PC-9 (cell line): Measurements from ENCODE around the gene ASTN2. TPM values are rescaled to one million over a fixed set of nuclear protein-coding genes. Genes with fewer than 3 reads are reported as not detected.

ENCODE experiments used
- BruUV-seq: library from RNA; stranded (reverse); fragments of 400-500 nt; replicated peaks from 2 replicates; lab custom pipeline; 2021; lab: Mats Ljungman, UMichigan
- CTCF ChIA-PET: fragments of 300-600 bp; sonication (Branson Sonifier 250); formaldehyde crosslinking; loops from one replicate; lab custom pipeline; 2022; ENCODE audit warnings: antibody characterized with exemption; lab: Charles Lee
- POLR2A ChIA-PET: fragments of 300-600 bp; sonication (Branson Sonifier 250); formaldehyde crosslinking; loops from one replicate; lab custom pipeline; 2022; ENCODE audit warnings: antibody characterized with exemption; ENCODE audit not compliant: unreplicated experiment; lab: Charles Lee
- DNase-seq, 2 experiments: peaks; one replicate each; pipeline versions ENCODE4 v3.0.0 to v3.0.0-alpha.2; 2015 to 2022; ENCODE audit warnings: mixed read lengths in 1 of 2
- H2AFZ ChIP-seq: fragments of 200-600 bp; sonication (generic); 2 replicates; pipeline ENCODE4 v1.8.1; 2017; ENCODE audit warnings: antibody characterized with exemption
- H3F3A ChIP-seq: fragments of 200-600 bp; sonication (generic); 2 replicates; pipeline ENCODE4 v1.8.1; 2017; ENCODE audit warnings: antibody characterized with exemption, mild to moderate bottlenecking, low read depth; ENCODE audit not compliant: insufficient read depth
- H3K27ac ChIP-seq: fragments of 200-600 bp; sonication (generic); 2 replicates; pipeline ENCODE4 v1.6.1; 2016; ENCODE audit warnings: mixed run types
- H3K27me3 ChIP-seq: fragments of 200-600 bp; sonication (generic); 2 replicates; pipeline ENCODE4 v1.6.1; 2016; ENCODE audit warnings: low read depth, mixed run types; ENCODE audit not compliant: insufficient read depth
- H3K36me3 ChIP-seq: fragments of 200-600 bp; sonication (generic); 2 replicates; pipeline ENCODE4 v1.6.1; 2016; ENCODE audit warnings: low read depth, mixed run types
- H3K4me1 ChIP-seq: fragments of 200-600 bp; sonication (generic); replicated peaks from 2 replicates; pipeline ENCODE4 v1.6.1; 2016; ENCODE audit warnings: mixed run types; ENCODE audit not compliant: insufficient read depth
- H3K4me2 ChIP-seq: fragments of 200-600 bp; sonication (generic); 2 replicates; pipeline ENCODE4 v1.6.1; 2017; ENCODE audit warnings: mixed run types
- H3K4me3 ChIP-seq: fragments of 200-600 bp; sonication (generic); 2 replicates; pipeline ENCODE4 v1.6.1; 2016; ENCODE audit warnings: mixed run types
- H3K79me2 ChIP-seq: fragments of 200-600 bp; sonication (generic); 2 replicates; pipeline ENCODE4 v1.6.1; 2017; ENCODE audit warnings: low read depth, mixed run types
- H3K9me2 ChIP-seq: fragments of 200-600 bp; sonication (generic); 2 replicates; pipeline ENCODE4 v1.8.1; 2017; ENCODE audit warnings: mild to moderate bottlenecking; ENCODE audit not compliant: insufficient read depth
- H3K9me3 ChIP-seq: fragments of 200-600 bp; sonication (generic); 2 replicates; pipeline ENCODE4 v1.8.1; 2016; ENCODE audit warnings: low read depth; ENCODE audit not compliant: insufficient read depth
- H4K20me1 ChIP-seq: fragments of 200-600 bp; sonication (generic); 2 replicates; pipeline ENCODE4 v1.8.1; 2017; ENCODE audit not compliant: insufficient read depth
- CTCF ChIP-seq: fragments of 200-600 bp; sonication (generic); conservative IDR thresholded peaks from 2 replicates; pipeline ENCODE4 v1.6.1; 2017; ENCODE audit warnings: mixed run types, antibody characterized with exemption, mild to moderate bottlenecking, moderate library complexity
- EZH2 ChIP-seq: fragments of 200-600 bp; sonication (generic); IDR thresholded peaks from 2 replicates; pipeline ENCODE4 v1.8.0; 2017; ENCODE audit warnings: antibody characterized with exemption, low read depth
- intact Hi-C: fragments of 100-400 bp; cut with micrococcal nuclease; formaldehyde crosslinking; loops from one replicate; pipeline ENCODE4 v1.10.0; 2022; ENCODE audit not compliant: unreplicated experiment
- total RNA-seq: library from RNA; stranded (reverse); gene quantifications from 2 replicates; pipeline ENCODE4 v1.2.3, GENCODE V29; 2021

ASTN2 gene
- total RNA-seq, 1 experiment from 2014 or later, result 6.2 TPM

- Histone ChIP-seq H3K9me3 (no peaks in the 10 kb centered on the region), H3K4me2 (no peak overlapping the region), H3K27me3 (0 out of 2 replicates have a peak, but pooled peaks cover 8% of the 10 kb centered on the region), H3K36me3 (no peaks in the 10 kb centered on the region), H4K20me1 (no peaks in the 10 kb centered on the region), H3K79me2 (no peaks in the 10 kb centered on the region), H3K4me1 (no peaks in the 10 kb centered on the region), H3F3A (no peaks in the 10 kb centered on the region), H2AFZ (no peak overlapping the region), H3K9me2 (no peaks in the 10 kb centered on the region), H3K27ac (no peak overlapping the region), H3K4me3 (no peak overlapping the region)
- intact Hi-C loops, result no loop called here
- DNase-seq, result no peak
- POLR2A ChIA-PET, result no interaction called here
- BruUV-seq, result no TSS peak
- CTCF ChIA-PET, result no interaction called here
- TF ChIP-seq EZH2 (no peak), CTCF (no peak)
These were observed 351.0 kb downstream of the ASTN2 start for GRCh38 chr9:117063721-117064471.

GRCh38 chr9:117060963-117061362 is 353.9 kb downstream of the ASTN2 start:
- POLR2A ChIA-PET, result no interaction called here
- Histone ChIP-seq H3K27ac (no peak overlapping the region), H3K4me3 (no peak overlapping the region), H3K36me3 (no peaks in the 10 kb centered on the region), H3K79me2 (no peaks in the 10 kb centered on the region), H2AFZ (no peak overlapping the region), H3K9me2 (no peaks in the 10 kb centered on the region), H4K20me1 (no peaks in the 10 kb centered on the region), H3K4me2 (no peak overlapping the region), H3K9me3 (no peaks in the 10 kb centered on the region), H3F3A (no peaks in the 10 kb centered on the region), H3K4me1 (no peaks in the 10 kb centered on the region), H3K27me3 (0 out of 2 replicates have a peak, but pooled peaks cover 8% of the 10 kb centered on the region)
- CTCF ChIA-PET, result no interaction called here
- BruUV-seq, result no TSS peak
- intact Hi-C loops, result no loop called here
- no peak for DNase-seq
- TF ChIP-seq EZH2 (no peak), CTCF (no peak)

- Histone ChIP-seq H3K9me2 (no peaks in the 10 kb centered on the region), H3K36me3 (no peaks in the 10 kb centered on the region), H3F3A (no peaks in the 10 kb centered on the region), H3K4me1 (no peaks in the 10 kb centered on the region), H3K27me3 (no peaks in the 10 kb centered on the region), H2AFZ (no peak overlapping the region), H3K4me2 (no peak overlapping the region), H3K9me3 (no peaks in the 10 kb centered on the region), H4K20me1 (no peaks in the 10 kb centered on the region), H3K79me2 (no peaks in the 10 kb centered on the region), H3K27ac (no peak overlapping the region), H3K4me3 (no peak overlapping the region)
- no peak for DNase-seq
- TF ChIP-seq CTCF (no peak), EZH2 (no peak)
- POLR2A ChIA-PET, result no interaction called here
- CTCF ChIA-PET, result no interaction called here
- BruUV-seq, result no TSS peak
- intact Hi-C loops, result no loop called here
These were observed 364.9 kb downstream of the ASTN2 start for GRCh38 chr9:117050007-117050406.
